ENCODE measurements around the gene TPX2.
A peak's percentile ranks its signal among the peaks of the same experiment; 100 is the strongest.
"Not testable (repeated sequence)": the region's sequence is repeated elsewhere in the genome, so short reads cannot be mapped to it uniquely, and the experiment has no call there.

The TPX2 gene

GRCh38 chr20:31815408-31816188 is 76.5 kb downstream of the TPX2 start:
- DNase-seq = no peak

- DNase-seq = no peak
Measured at GRCh38 chr20:31816221-31816620, 77.1 kb downstream of the TPX2 start.

- no peak for DNase-seq
Measured at GRCh38 chr20:31817461-31817860, 78.4 kb downstream of the TPX2 start.

GRCh38 chr20:31818376-31818908 is 79.4 kb downstream of the TPX2 start:
- no peak for DNase-seq

- DNase-seq = no peak
Measured at GRCh38 chr20:31819083-31819784, 80.1 kb downstream of the TPX2 start, which contains the start of gene MYLK2. Gene MYLK2, plus strand, starts transcription at chr20:31819356. Its CDS starts 225 bp downstream, at chr20:31819581.

- no peak for DNase-seq
Measured at GRCh38 chr20:31820228-31820627, 81.1 kb downstream of the TPX2 start.

- no peak for DNase-seq
Measured at GRCh38 chr20:31821427-31821826, 82.3 kb downstream of the TPX2 start.

- DNase-seq = peak; percentile 51 to 68 (median 56)
Measured at GRCh38 chr20:31822421-31823330, 83.6 kb downstream of the TPX2 start.

- no peak for DNase-seq
Measured at GRCh38 chr20:31823360-31824124, 84.5 kb downstream of the TPX2 start.

GRCh38 chr20:31824125-31824485 is 85.0 kb downstream of the TPX2 start:
- no peak for DNase-seq

- DNase-seq = no peak
Measured at GRCh38 chr20:31824554-31825313, 85.6 kb downstream of the TPX2 start.

GRCh38 chr20:31826074-31826473 is 87.0 kb downstream of the TPX2 start:
- DNase-seq = no peak

GRCh38 chr20:31827059-31827458 is 88.0 kb downstream of the TPX2 start:
- DNase-seq = no peak

- DNase-seq = not testable (repeated sequence)
Measured at GRCh38 chr20:31828016-31828415, 88.9 kb downstream of the TPX2 start.

- no peak for DNase-seq
Measured at GRCh38 chr20:31829731-31830130, 90.6 kb downstream of the TPX2 start.

GRCh38 chr20:31830406-31830981 is 91.4 kb downstream of the TPX2 start:
- no peak for DNase-seq

- no peak for DNase-seq
Measured at GRCh38 chr20:31831211-31831610, 92.1 kb downstream of the TPX2 start.

GRCh38 chr20:31831771-31832306 is 92.7 kb downstream of the TPX2 start:
- no peak for DNase-seq

- peak; percentile 15 to 54 (median 41) for DNase-seq
Measured at GRCh38 chr20:31833130-31833930, 94.2 kb downstream of the TPX2 start.

All from T-helper 2 cell (primary cell).